Measurements from ENCODE around the gene NFIB. TPM values are rescaled to one million over a fixed set of nuclear protein-coding genes. Genes with fewer than 3 reads are reported as not detected.

The NFIB gene
- polyA plus RNA-seq, 1 donor (not counting 4 experiments of a cell fraction or from before 2014, with no cell fraction given), result 8.9 TPM

- Histone ChIP-seq H3K4me3 (ENCODE audit: control insufficient read depth in 2 of 3, extremely low read depth in 1 of 3, insufficient read depth in 2 of 3, low read depth in 1 of 3, low read length in 3 of 3) (no peak overlapping the region), H3K79me2 (ENCODE audit: control insufficient read depth, insufficient read depth, low read length) (no peaks in the 10 kb centered on the region), H3K9me1 (ENCODE audit: control insufficient read depth, extremely low read depth, insufficient read depth, low read length) (no peaks in the 10 kb centered on the region), H3K27me3 (ENCODE audit: control insufficient read depth, extremely low read depth, insufficient read depth, low read length) (no peaks in the 10 kb centered on the region), H3K27ac (ENCODE audit: control insufficient read depth, insufficient read depth, low read length) (peak overlapping the region; percentile 17), H2AFZ (ENCODE audit: control insufficient read depth, low read length) (no peak overlapping the region), H3K9me3 (ENCODE audit: control insufficient read depth, low read depth, low read length) (no peaks in the 10 kb centered on the region), H3K36me3 (ENCODE audit: control insufficient read depth in 2 of 2, extremely low read depth in 1 of 2, insufficient read depth in 2 of 2, low read length in 2 of 2) (no peaks in the 10 kb centered on the region), H3K4me1 (ENCODE audit: control insufficient read depth, extremely low read depth, insufficient read depth, low read length) (peaks cover 17% of the 10 kb centered on the region), H3K4me2 (ENCODE audit: control insufficient read depth, extremely low read depth, insufficient read depth, low read depth, low read length) (peak overlapping the region; percentile 15), H4K20me1 (ENCODE audit: control insufficient read depth, extremely low read depth, insufficient read depth, low read length) (no peaks in the 10 kb centered on the region), H3K9ac (ENCODE audit: control insufficient read depth, extremely low read depth, insufficient read depth, low read length) (no peak overlapping the region)
- dilution Hi-C loops (cut with MboI; ENCODE audit: extremely low pct_ligation_motif_present, low sequenced_read_pairs), result no loop called here
- TF ChIP-seq EZH2 (IDR thresholded peaks at IDR 0.05; ENCODE audit: low read length) (no peak), CTCF (optimal IDR thresholded peaks at IDR 0.05 in 1 of 3, IDR thresholded peaks at IDR 0.05 in 1 of 3, conservative IDR thresholded peaks at IDR 0.05 in 1 of 3; ENCODE audit: extremely low read depth in 1 of 3, insufficient read depth in 2 of 3, low read length in 3 of 3) (no peak)
- FAIRE-seq (peak; percentile 97), DNase-seq (ENCODE audit: low read depth, low spot score) (peak; percentile 35)
Measured at GRCh38 chr9:14075218-14075617, 238.7 kb downstream of the NFIB start.

- H3K4me3 ChIP-seq (ENCODE audit: control insufficient read depth in 2 of 3, extremely low read depth in 1 of 3, insufficient read depth in 2 of 3, low read depth in 1 of 3, low read length in 3 of 3), result no peak overlapping the region
Measured at GRCh38 chr9:14072850-14073249, 241.1 kb downstream of the NFIB start.

More at GRCh38 chr9:14072850-14073249, 241.1 kb downstream of the NFIB start:
- dilution Hi-C loops (cut with MboI; ENCODE audit: extremely low pct_ligation_motif_present, low sequenced_read_pairs), result no loop called here
- Histone ChIP-seq H3K4me1 (ENCODE audit: control insufficient read depth, extremely low read depth, insufficient read depth, low read length) (peaks cover 11% of the 10 kb centered on the region), H3K9me1 (ENCODE audit: control insufficient read depth, extremely low read depth, insufficient read depth, low read length) (no peaks in the 10 kb centered on the region), H3K27me3 (ENCODE audit: control insufficient read depth, extremely low read depth, insufficient read depth, low read length) (no peaks in the 10 kb centered on the region), H3K36me3 (ENCODE audit: control insufficient read depth in 2 of 2, extremely low read depth in 1 of 2, insufficient read depth in 2 of 2, low read length in 2 of 2) (no peaks in the 10 kb centered on the region), H3K27ac (ENCODE audit: control insufficient read depth, insufficient read depth, low read length) (no peak overlapping the region), H4K20me1 (ENCODE audit: control insufficient read depth, extremely low read depth, insufficient read depth, low read length) (no peaks in the 10 kb centered on the region), H3K4me2 (ENCODE audit: control insufficient read depth, extremely low read depth, insufficient read depth, low read depth, low read length) (no peak overlapping the region), H3K9ac (ENCODE audit: control insufficient read depth, extremely low read depth, insufficient read depth, low read length) (no peak overlapping the region), H3K79me2 (ENCODE audit: control insufficient read depth, insufficient read depth, low read length) (no peaks in the 10 kb centered on the region), H2AFZ (ENCODE audit: control insufficient read depth, low read length) (no peak overlapping the region), H3K9me3 (ENCODE audit: control insufficient read depth, low read depth, low read length) (no peaks in the 10 kb centered on the region)
- FAIRE-seq (no peak), DNase-seq (ENCODE audit: low read depth, low spot score) (no peak)
- no peak for TF ChIP-seq CTCF (optimal IDR thresholded peaks at IDR 0.05 in 1 of 3, IDR thresholded peaks at IDR 0.05 in 1 of 3, conservative IDR thresholded peaks at IDR 0.05 in 1 of 3; ENCODE audit: extremely low read depth in 1 of 3, insufficient read depth in 2 of 3, low read length in 3 of 3)
- TF ChIP-seq EZH2 (IDR thresholded peaks at IDR 0.05; ENCODE audit: low read length), result no peak

Measured in keratinocyte (primary cell).